Measurements from ENCODE around the gene ATP9A. TPM values are rescaled to one million over a fixed set of nuclear protein-coding genes. Genes with fewer than 3 reads are reported as not detected.

Gene ATP9A
- total RNA-seq, 5 donors from 2014 or later (not counting 1 experiment from before 2014, with no cell fraction given): 0.44 to 0.85 (median 0.72) TPM

- Mint-ChIP-seq H3K4me3 (no peak overlapping the region), H3K4me1 (peaks cover 0 to 2% (median 1%) of the 10 kb centered on the region in 3 donors), H3K36me3 (no peaks in the 10 kb centered on the region), H3K27me3 (peaks cover 0 to 2% of the 10 kb centered on the region in 2 donors), H3K27ac (no peak overlapping the region), H3K9me3 (no peaks in the 10 kb centered on the region)
- Histone ChIP-seq H3K27ac (ENCODE audit: low read length) (no peak overlapping the region), H3K36me3 (ENCODE audit: control insufficient read depth in 2 of 2, extremely low read depth in 1 of 2, insufficient read depth in 1 of 2, low read length in 1 of 2) (no peaks in the 10 kb centered on the region), H3K4me1 (ENCODE audit: control insufficient read depth in 1 of 2, extremely low read depth in 1 of 2, insufficient read depth in 2 of 2, low read length in 2 of 2) (peaks cover 0 to 4% of the 10 kb centered on the region in 2 experiments), H3K9me3 (no peaks in the 10 kb centered on the region), H3K4me3 (ENCODE audit: control insufficient read depth in 1 of 2, extremely low read depth in 1 of 2, low read length in 1 of 2) (no peak overlapping the region), H3K27me3 (replicated peaks in 1 of 2; ENCODE audit: control insufficient read depth in 2 of 2, extremely low read depth in 1 of 2, insufficient read depth in 2 of 2, low read length in 1 of 2) (peaks cover 0 to 12% of the 10 kb centered on the region in 2 experiments)
- ChIA-PET CTCF (interaction anchor here (0.5 to 1.6 kb wide), 3 partner anchors 15 to 634 kb away, joined by 3 to 4 read pairs (median 4); no protein-coding TSS in a partner anchor), POLR2A (interaction anchor here in 1 of 2 donors (0.6 kb wide), 1 partner anchor 621 kb away, joined by 4 read pairs; no protein-coding TSS in a partner anchor)
- 88% methylated on average over 14 of the region's 19 CpGs for WGBS (ENCODE audit: insufficient coverage)
- ATAC-seq (replicated peaks in 1 of 4) (no peak), DNase-seq (no peak)
Measured at GRCh38 chr20:51622004-51622874, 146.0 kb downstream of the ATP9A start.

- Histone ChIP-seq H3K27me3 (replicated peaks in 1 of 2; ENCODE audit: control insufficient read depth in 2 of 2, extremely low read depth in 1 of 2, insufficient read depth in 2 of 2, low read length in 1 of 2) (peaks cover 0 to 12% of the 10 kb centered on the region in 2 experiments), H3K4me3 (ENCODE audit: control insufficient read depth in 1 of 2, extremely low read depth in 1 of 2, low read length in 1 of 2) (no peak overlapping the region), H3K9me3 (no peaks in the 10 kb centered on the region), H3K36me3 (ENCODE audit: control insufficient read depth in 2 of 2, extremely low read depth in 1 of 2, insufficient read depth in 1 of 2, low read length in 1 of 2) (no peaks in the 10 kb centered on the region), H3K27ac (ENCODE audit: low read length) (no peak overlapping the region), H3K4me1 (ENCODE audit: control insufficient read depth in 1 of 2, extremely low read depth in 1 of 2, insufficient read depth in 2 of 2, low read length in 2 of 2) (peaks cover 0 to 4% of the 10 kb centered on the region in 2 experiments)
- Mint-ChIP-seq H3K27ac (no peak overlapping the region), H3K4me3 (no peak overlapping the region), H3K36me3 (no peaks in the 10 kb centered on the region), H3K9me3 (no peaks in the 10 kb centered on the region), H3K27me3 (peaks cover 0 to under 1% of the 10 kb centered on the region in 2 donors), H3K4me1 (peaks cover 0 to 2% (median 1%) of the 10 kb centered on the region in 3 donors)
- POLR2A ChIA-PET: interaction anchor here in 1 of 2 donors (0.6 kb wide), 1 partner anchor 106 kb away, joined by 4 read pairs; no protein-coding TSS in a partner anchor
- no peak for ATAC-seq (replicated peaks in 1 of 4)
- DNase-seq: no peak
- 90% methylated on average over 6 of the region's 12 CpGs for WGBS (ENCODE audit: insufficient coverage)
- CTCF ChIA-PET: interaction anchor here (0.6 to 1.1 kb wide), 9 partner anchors 9 to 1500 kb away, joined by 3 to 6 read pairs (median 3); no protein-coding TSS in a partner anchor
Measured at GRCh38 chr20:51620432-51620831, 147.8 kb downstream of the ATP9A start.

- no peaks in the 10 kb centered on the region for H3K36me3 ChIP-seq (ENCODE audit: control insufficient read depth in 2 of 2, extremely low read depth in 1 of 2, insufficient read depth in 1 of 2, low read length in 1 of 2)
- H3K4me1 Mint-ChIP-seq: peaks cover 0 to 1% (median 0%) of the 10 kb centered on the region in 3 donors
- DNase-seq: no peak
- H3K27me3 Mint-ChIP-seq: peaks cover 5 to 8% of the 10 kb centered on the region in 2 donors
- ATAC-seq (replicated peaks in 1 of 4): no peak
- H3K9me3 Mint-ChIP-seq: no peaks in the 10 kb centered on the region
- peaks cover 0 to 11% of the 10 kb centered on the region in 2 experiments for H3K27me3 ChIP-seq (replicated peaks in 1 of 2; ENCODE audit: control insufficient read depth in 2 of 2, extremely low read depth in 1 of 2, insufficient read depth in 2 of 2, low read length in 1 of 2)
- H3K4me3 Mint-ChIP-seq: no peak overlapping the region
- POLR2A ChIA-PET: no interaction called here
- no peak overlapping the region for H3K27ac ChIP-seq (ENCODE audit: low read length)
- no peak overlapping the region for H3K27ac Mint-ChIP-seq
- CTCF ChIA-PET: no interaction called here
- H3K9me3 ChIP-seq: no peaks in the 10 kb centered on the region
- H3K4me3 ChIP-seq (ENCODE audit: control insufficient read depth in 1 of 2, extremely low read depth in 1 of 2, low read length in 1 of 2): no peak overlapping the region
- no peaks in the 10 kb centered on the region for H3K36me3 Mint-ChIP-seq
- H3K4me1 ChIP-seq (ENCODE audit: control insufficient read depth in 1 of 2, extremely low read depth in 1 of 2, insufficient read depth in 2 of 2, low read length in 2 of 2): peaks cover 0 to 1% of the 10 kb centered on the region in 2 experiments
- whole genome bisulfite sequencing (ENCODE audit: insufficient coverage): no CpG with 5 or more reads among the region's 3 CpGs
Measured at GRCh38 chr20:51616060-51616459, 152.1 kb downstream of the ATP9A start.

GRCh38 chr20:51614687-51615086 is 153.5 kb downstream of the ATP9A start:
- H3K36me3 ChIP-seq (ENCODE audit: control insufficient read depth in 2 of 2, extremely low read depth in 1 of 2, insufficient read depth in 1 of 2, low read length in 1 of 2): no peaks in the 10 kb centered on the region
- Mint-ChIP-seq H3K27me3 (peaks cover 5 to 21% of the 10 kb centered on the region in 2 donors), H3K27ac (no peak overlapping the region), H3K36me3 (no peaks in the 10 kb centered on the region), H3K9me3 (no peaks in the 10 kb centered on the region), H3K4me3 (no peak overlapping the region), H3K4me1 (peaks cover 0 to 9% (median 0%) of the 10 kb centered on the region in 3 donors)
- no peak overlapping the region for H3K27ac ChIP-seq (ENCODE audit: low read length)
- POLR2A ChIA-PET: no interaction called here
- DNase-seq: no peak
- CTCF ChIA-PET: interaction anchor here in 1 of 2 donors (0.6 kb wide), 1 partner anchor 16 kb away, joined by 5 read pairs; no protein-coding TSS in a partner anchor
- WGBS (ENCODE audit: insufficient coverage): 80% methylated on average over 1 of the region's 6 CpGs
- H3K27me3 ChIP-seq (replicated peaks in 1 of 2; ENCODE audit: control insufficient read depth in 2 of 2, extremely low read depth in 1 of 2, insufficient read depth in 2 of 2, low read length in 1 of 2): peaks cover 0 to 18% of the 10 kb centered on the region in 2 experiments
- no peak for ATAC-seq (replicated peaks in 1 of 4)
- H3K4me3 ChIP-seq (ENCODE audit: control insufficient read depth in 1 of 2, extremely low read depth in 1 of 2, low read length in 1 of 2): no peak overlapping the region
- H3K4me1 ChIP-seq (ENCODE audit: control insufficient read depth in 1 of 2, extremely low read depth in 1 of 2, insufficient read depth in 2 of 2, low read length in 2 of 2): peaks cover 0 to 10% of the 10 kb centered on the region in 2 experiments
- H3K9me3 ChIP-seq: no peaks in the 10 kb centered on the region

- H3K4me3 Mint-ChIP-seq: no peak overlapping the region
- H3K27ac Mint-ChIP-seq: no peak overlapping the region
Measured at GRCh38 chr20:51613580-51613979, 154.6 kb downstream of the ATP9A start.

GRCh38 chr20:51612896-51613295 is 155.3 kb downstream of the ATP9A start:
- Mint-ChIP-seq H3K4me1 (peaks cover 0 to 22% (median 3%) of the 10 kb centered on the region in 3 donors), H3K27ac (no peak overlapping the region), H3K4me3 (no peak overlapping the region), H3K9me3 (no peaks in the 10 kb centered on the region), H3K36me3 (no peaks in the 10 kb centered on the region), H3K27me3 (peaks cover 5 to 37% of the 10 kb centered on the region in 2 donors)
- DNase-seq (no peak), ATAC-seq (replicated peaks in 1 of 4) (no peak)
- H3K27ac ChIP-seq (ENCODE audit: low read length): no peak overlapping the region
- H3K4me3 ChIP-seq (ENCODE audit: control insufficient read depth in 1 of 2, extremely low read depth in 1 of 2, low read length in 1 of 2): no peak overlapping the region
- H3K9me3 ChIP-seq: no peaks in the 10 kb centered on the region
- POLR2A ChIA-PET: no interaction called here
- CTCF ChIA-PET: no interaction called here
- 91% methylated on average over 3 of the region's 5 CpGs for WGBS (ENCODE audit: insufficient coverage)
- H3K27me3 ChIP-seq (replicated peaks in 1 of 2; ENCODE audit: control insufficient read depth in 2 of 2, extremely low read depth in 1 of 2, insufficient read depth in 2 of 2, low read length in 1 of 2): peaks cover 0 to 25% of the 10 kb centered on the region in 2 experiments
- H3K4me1 ChIP-seq (ENCODE audit: control insufficient read depth in 1 of 2, extremely low read depth in 1 of 2, insufficient read depth in 2 of 2, low read length in 2 of 2): peaks cover 0 to 23% of the 10 kb centered on the region in 2 experiments
- no peaks in the 10 kb centered on the region for H3K36me3 ChIP-seq (ENCODE audit: control insufficient read depth in 2 of 2, extremely low read depth in 1 of 2, insufficient read depth in 1 of 2, low read length in 1 of 2)

More at GRCh38 chr20:51613580-51613979, 154.6 kb downstream of the ATP9A start:
- Histone ChIP-seq H3K27ac (ENCODE audit: low read length) (no peak overlapping the region), H3K4me3 (ENCODE audit: control insufficient read depth in 1 of 2, extremely low read depth in 1 of 2, low read length in 1 of 2) (no peak overlapping the region), H3K36me3 (ENCODE audit: control insufficient read depth in 2 of 2, extremely low read depth in 1 of 2, insufficient read depth in 1 of 2, low read length in 1 of 2) (no peaks in the 10 kb centered on the region), H3K27me3 (replicated peaks in 1 of 2; ENCODE audit: control insufficient read depth in 2 of 2, extremely low read depth in 1 of 2, insufficient read depth in 2 of 2, low read length in 1 of 2) (peaks cover 0 to 25% of the 10 kb centered on the region in 2 experiments), H3K9me3 (no peaks in the 10 kb centered on the region), H3K4me1 (ENCODE audit: control insufficient read depth in 1 of 2, extremely low read depth in 1 of 2, insufficient read depth in 2 of 2, low read length in 2 of 2) (peaks cover 0 to 20% of the 10 kb centered on the region in 2 experiments)
- CTCF ChIA-PET: no interaction called here
- POLR2A ChIA-PET: no interaction called here
- Mint-ChIP-seq H3K27me3 (peaks cover 5 to 32% of the 10 kb centered on the region in 2 donors), H3K4me1 (peaks cover 0 to 15% (median 0%) of the 10 kb centered on the region in 3 donors), H3K36me3 (no peaks in the 10 kb centered on the region), H3K9me3 (no peaks in the 10 kb centered on the region)
- DNase-seq (no peak), ATAC-seq (replicated peaks in 1 of 4) (no peak)
- WGBS (ENCODE audit: insufficient coverage): 95% methylated on average over 4 of the region's 6 CpGs
